ENCODE results near the gene PLCXD1.
A peak's percentile ranks its signal among the peaks of the same experiment; 100 is the strongest.

PLCXD1 gene

GRCh38 chrX:314049-314448 is 32.9 kb downstream of the PLCXD1 start:
- no peak for TF ChIP-seq CTCF (IDR thresholded peaks at IDR 0.05; ENCODE audit: insufficient read depth, low read depth, low read length, missing control alignments)
- no peak overlapping the region for H3K4me3 ChIP-seq (ENCODE audit: low read length)
- no peak for DNase-seq (ENCODE audit: low read depth)

GRCh38 chrX:314781-315595 is 33.8 kb downstream of the PLCXD1 start:
- H3K4me3 ChIP-seq (ENCODE audit: low read length), result no peak overlapping the region
- DNase-seq (ENCODE audit: low read depth), result no peak
- no peak for TF ChIP-seq CTCF (IDR thresholded peaks at IDR 0.05; ENCODE audit: insufficient read depth, low read depth, low read length, missing control alignments)

GRCh38 chrX:316351-317325 is 35.5 kb downstream of the PLCXD1 start:
- no peak for DNase-seq (ENCODE audit: low read depth)
- no peak overlapping the region for H3K4me3 ChIP-seq (ENCODE audit: low read length)
- TF ChIP-seq CTCF (IDR thresholded peaks at IDR 0.05; ENCODE audit: insufficient read depth, low read depth, low read length, missing control alignments), result no peak

- no peak for TF ChIP-seq CTCF (IDR thresholded peaks at IDR 0.05; ENCODE audit: insufficient read depth, low read depth, low read length, missing control alignments)
- peak overlapping the region; percentile 67 for H3K4me3 ChIP-seq (ENCODE audit: low read length)
- no peak for DNase-seq (ENCODE audit: low read depth)
Measured at GRCh38 chrX:317424-318067, 36.4 kb downstream of the PLCXD1 start.

GRCh38 chrX:318068-318738 is 37.0 kb downstream of the PLCXD1 start:
- peak; percentile 100 for DNase-seq (ENCODE audit: low read depth)
- H3K4me3 ChIP-seq (ENCODE audit: low read length), result peak overlapping the region; percentile 67

More at GRCh38 chrX:318068-318738, 37.0 kb downstream of the PLCXD1 start:
- TF ChIP-seq CTCF (IDR thresholded peaks at IDR 0.05; ENCODE audit: insufficient read depth, low read depth, low read length, missing control alignments), result no peak

Data from epithelial cell of esophagus (primary cell).